Mesenchymal stem cell (in vitro differentiated cells and primary cell): ENCODE measurements around the gene RPGRIP1L.

Experiments used
- DNase-seq: peaks from one replicate; pipeline ENCODE4 v3.0.0-alpha.2; 2013
- H2AFZ ChIP-seq: one replicate; pipeline ENCODE4 v1.6.1; 2013; ENCODE audit warnings: low read depth, mild to moderate bottlenecking, control low read depth, inconsistent platforms, low read length, moderate library complexity
- H2AK5ac ChIP-seq: 2 replicates; pipeline ENCODE4 v1.6.1; 2013; ENCODE audit warnings: low read length, moderate library complexity, mild to moderate bottlenecking, inconsistent platforms; ENCODE audit not compliant: severe bottlenecking
- H2BK120ac ChIP-seq: one replicate; pipeline ENCODE4 v1.6.1; 2013; ENCODE audit warnings: low read depth, mild to moderate bottlenecking, inconsistent platforms, low read length, moderate library complexity
- H2BK12ac ChIP-seq, 2 experiments: one replicate each; pipeline ENCODE4 v1.6.1; 2013; ENCODE audit warnings: inconsistent platforms in 2 of 2, low read length in 2 of 2, mild to moderate bottlenecking in 2 of 2, moderate library complexity in 2 of 2, control low read depth in 1 of 2
- H2BK15ac ChIP-seq: one replicate; pipeline ENCODE4 v1.6.1; 2013; ENCODE audit warnings: mild to moderate bottlenecking, low read depth, inconsistent platforms; ENCODE audit not compliant: poor library complexity, severe bottlenecking
- H2BK5ac ChIP-seq: 2 replicates; pipeline ENCODE4 v1.6.1; 2013; ENCODE audit warnings: low read depth, mild to moderate bottlenecking, low read length, control low read depth, inconsistent platforms; ENCODE audit not compliant: poor library complexity, severe bottlenecking
- H3K14ac ChIP-seq, 2 experiments: one replicate each; pipeline ENCODE4 v1.6.1; 2013; ENCODE audit warnings: inconsistent platforms in 2 of 2, low read length in 2 of 2, control low read depth in 1 of 2, mild to moderate bottlenecking in 1 of 2, moderate library complexity in 1 of 2
- H3K18ac ChIP-seq, 2 experiments: one replicate each; pipeline ENCODE4 v1.6.1; 2013; ENCODE audit warnings: inconsistent platforms in 2 of 2, low read length in 2 of 2, control low read depth in 1 of 2, low read depth in 1 of 2, mild to moderate bottlenecking in 1 of 2
- H3K23ac ChIP-seq, 2 experiments: one replicate each; pipeline ENCODE4 v1.6.1; 2013; ENCODE audit warnings: inconsistent platforms in 2 of 2, low read length in 2 of 2, mild to moderate bottlenecking in 2 of 2, moderate library complexity in 2 of 2, control low read depth in 1 of 2
- H3K27ac ChIP-seq: 2 replicates; pipeline ENCODE4 v1.5.1; 2013; ENCODE audit warnings: mild to moderate bottlenecking, moderate library complexity, low read length, control low read depth, inconsistent platforms; ENCODE audit not compliant: poor library complexity, severe bottlenecking
- H3K27me3 ChIP-seq, 2 experiments: 2 replicates each; pipeline versions ENCODE4 v1.6.1 to v1.7.0; 2013; ENCODE audit warnings: low read length in 2 of 2, mild to moderate bottlenecking in 2 of 2, moderate library complexity in 2 of 2, control low read depth in 1 of 2, inconsistent platforms in 1 of 2; ENCODE audit not compliant: control insufficient read depth in 1 of 2, insufficient read depth in 1 of 2
- H3K36me3 ChIP-seq, 2 experiments: 2 replicates each; pipeline versions ENCODE4 v1.6.1 to v1.7.0; 2013; ENCODE audit warnings: low read length in 2 of 2, control low read depth in 1 of 2, inconsistent platforms in 1 of 2, low read depth in 1 of 2, mild to moderate bottlenecking in 1 of 2; ENCODE audit not compliant: insufficient read depth in 2 of 2, control insufficient read depth in 1 of 2
- H3K4ac ChIP-seq, 2 experiments: one replicate each; pipeline ENCODE4 v1.6.1; 2013; ENCODE audit warnings: inconsistent platforms in 2 of 2, low read length in 2 of 2, mild to moderate bottlenecking in 2 of 2, moderate library complexity in 2 of 2, control low read depth in 1 of 2, low read depth in 1 of 2
- H3K4me1 ChIP-seq: 2 replicates; pipeline ENCODE4 v1.6.1; 2013; ENCODE audit warnings: low read depth, low read length, control low read depth; ENCODE audit not compliant: control insufficient read depth, insufficient read depth
- H3K4me2 ChIP-seq: 2 replicates; pipeline ENCODE4 v1.6.1; 2013; ENCODE audit warnings: low read length, mild to moderate bottlenecking, inconsistent platforms; ENCODE audit not compliant: poor library complexity, severe bottlenecking
- H3K4me3 ChIP-seq, 2 experiments: 2 replicates each; pipeline versions ENCODE4 v1.5.1 to v1.7.0; 2013; ENCODE audit warnings: low read length in 2 of 2, mild to moderate bottlenecking in 2 of 2, control low read depth in 1 of 2, low read depth in 1 of 2; ENCODE audit not compliant: insufficient read depth in 1 of 2
- H3K79me1 ChIP-seq: replicated peaks from 2 replicates; pipeline ENCODE4 v1.6.1; 2013; ENCODE audit warnings: mild to moderate bottlenecking, control low read depth, low read length, inconsistent platforms; ENCODE audit not compliant: poor library complexity, severe bottlenecking
- H3K9ac ChIP-seq: 2 replicates; pipeline ENCODE4 v1.7.0; 2013; ENCODE audit warnings: mild to moderate bottlenecking, low read length, moderate library complexity
- H3K9me3 ChIP-seq: 2 replicates; pipeline ENCODE4 v1.7.0; 2013; ENCODE audit warnings: mild to moderate bottlenecking, low read length; ENCODE audit not compliant: control insufficient read depth
- H4K8ac ChIP-seq: one replicate; pipeline ENCODE4 v1.6.1; 2013; ENCODE audit warnings: inconsistent platforms, mild to moderate bottlenecking, low read length, moderate library complexity
- H4K91ac ChIP-seq: one replicate; pipeline ENCODE4 v1.6.1; 2013; ENCODE audit warnings: mild to moderate bottlenecking, low read length, inconsistent platforms
- WGBS: methylation state at CpG from one replicate; pipeline ENCODE4 v1.1.7; 2013; ENCODE audit warnings: mixed read lengths; 5-methylcytosine and 5-hydroxymethylcytosine counted together

Gene RPGRIP1L

GRCh38 chr16:53629607-53630312 lies 73.9 kb downstream of the RPGRIP1L start:
- Histone ChIP-seq H3K14ac (no peak overlapping the region), H2BK120ac (no peak overlapping the region), H3K23ac (no peak overlapping the region), H2AFZ (no peak overlapping the region), H3K27me3 (no peaks in the 10 kb centered on the region), H4K91ac (no peak overlapping the region), H3K4me1 (no peaks in the 10 kb centered on the region), H3K4me2 (no peak overlapping the region), H3K27ac (no peak overlapping the region), H3K4ac (no peak overlapping the region), H3K4me3 (no peak overlapping the region), H3K79me1 (no peaks in the 10 kb centered on the region), H2BK12ac (no peak overlapping the region), H3K18ac (no peak overlapping the region), H4K8ac (no peak overlapping the region), H2BK5ac (no peak overlapping the region), H2BK15ac (no peak overlapping the region), H3K9ac (no peak overlapping the region), H2AK5ac (no peak overlapping the region), H3K36me3 (peaks cover 0 to 24% of the 10 kb centered on the region in 2 experiments), H3K9me3 (no peaks in the 10 kb centered on the region)
- no peak for DNase-seq
- 100% methylated on average over 2 of the region's 6 CpGs for WGBS

- DNase-seq = no peak
- no peak overlapping the region for H3K23ac ChIP-seq
These were observed 74.5 kb downstream of the RPGRIP1L start for GRCh38 chr16:53629151-53629550.

GRCh38 chr16:53626811-53627210 lies 76.8 kb downstream of the RPGRIP1L start:
- H2BK15ac ChIP-seq = no peak overlapping the region
- no peak overlapping the region for H3K4me2 ChIP-seq
- H3K9ac ChIP-seq = no peak overlapping the region
- H2BK5ac ChIP-seq = no peak overlapping the region
- H3K79me1 ChIP-seq = no peaks in the 10 kb centered on the region
- H2AK5ac ChIP-seq = no peak overlapping the region
- H3K9me3 ChIP-seq = no peaks in the 10 kb centered on the region
- H3K4me3 ChIP-seq = no peak overlapping the region
- no peak overlapping the region for H2BK12ac ChIP-seq
- WGBS = 100% methylated on average over 1 of the region's 2 CpGs
- H3K14ac ChIP-seq = no peak overlapping the region
- no peak overlapping the region for H3K4ac ChIP-seq
- no peaks in the 10 kb centered on the region for H3K4me1 ChIP-seq
- no peak overlapping the region for H4K91ac ChIP-seq
- no peak overlapping the region for H3K27ac ChIP-seq
- H3K36me3 ChIP-seq = peaks cover 0 to 9% of the 10 kb centered on the region in 2 experiments
- H2AFZ ChIP-seq = no peak overlapping the region
- H4K8ac ChIP-seq = no peak overlapping the region
- DNase-seq = no peak
- H3K27me3 ChIP-seq = no peaks in the 10 kb centered on the region
- H2BK120ac ChIP-seq = no peak overlapping the region
- no peak overlapping the region for H3K18ac ChIP-seq
- H3K23ac ChIP-seq = no peak overlapping the region

More at GRCh38 chr16:53629151-53629550, 74.5 kb downstream of the RPGRIP1L start:
- Histone ChIP-seq H2BK12ac (no peak overlapping the region), H4K8ac (no peak overlapping the region), H3K14ac (no peak overlapping the region), H3K27me3 (no peaks in the 10 kb centered on the region), H3K4me3 (no peak overlapping the region), H3K27ac (no peak overlapping the region), H3K79me1 (no peaks in the 10 kb centered on the region), H2BK120ac (no peak overlapping the region), H2AK5ac (no peak overlapping the region), H4K91ac (no peak overlapping the region), H2BK5ac (no peak overlapping the region), H3K9me3 (no peaks in the 10 kb centered on the region), H3K36me3 (peaks cover 0 to 18% of the 10 kb centered on the region in 2 experiments), H3K4ac (no peak overlapping the region), H3K4me2 (no peak overlapping the region), H3K4me1 (no peaks in the 10 kb centered on the region), H2BK15ac (no peak overlapping the region), H2AFZ (no peak overlapping the region), H3K9ac (no peak overlapping the region), H3K18ac (no peak overlapping the region)
- WGBS = 89% methylated on average over 2 of the region's 2 CpGs

GRCh38 chr16:53626161-53626560 lies 77.5 kb downstream of the RPGRIP1L start:
- H3K4me2 ChIP-seq = no peak overlapping the region
- no peak overlapping the region for H2BK5ac ChIP-seq
- no peak overlapping the region for H3K4ac ChIP-seq
- no peak overlapping the region for H2BK15ac ChIP-seq
- H3K18ac ChIP-seq = no peak overlapping the region
- no peak overlapping the region for H2AFZ ChIP-seq
- no peak overlapping the region for H2AK5ac ChIP-seq
- 88% methylated on average over 4 of the region's 4 CpGs for WGBS
- H3K9ac ChIP-seq = no peak overlapping the region
- no peak overlapping the region for H4K91ac ChIP-seq
- no peak overlapping the region for H2BK12ac ChIP-seq
- no peak for DNase-seq
- H4K8ac ChIP-seq = no peak overlapping the region
- H3K9me3 ChIP-seq = no peaks in the 10 kb centered on the region
- no peak overlapping the region for H3K14ac ChIP-seq
- H3K23ac ChIP-seq = no peak overlapping the region
- no peak overlapping the region for H2BK120ac ChIP-seq
- H3K36me3 ChIP-seq = peaks cover 0 to 8% of the 10 kb centered on the region in 2 experiments
- H3K27ac ChIP-seq = no peak overlapping the region
- no peak overlapping the region for H3K4me3 ChIP-seq
- no peaks in the 10 kb centered on the region for H3K27me3 ChIP-seq
- H3K79me1 ChIP-seq = no peaks in the 10 kb centered on the region
- no peaks in the 10 kb centered on the region for H3K4me1 ChIP-seq
